CD14-positive monocyte (primary cell): ENCODE measurements around the gene SARNP. TPM values are rescaled to one million over a fixed set of nuclear protein-coding genes. Genes with fewer than 3 reads are reported as not detected.

Experiments used
- DNase-seq, 3 donors: peaks; one replicate each; pipeline ENCODE4 v3.0.0-alpha.2; 2011 to 2022
- H2AFZ ChIP-seq: 2 replicates; pipeline ENCODE4 v1.6.0; 2012; ENCODE audit warnings: mild to moderate bottlenecking, low read depth, low read length, inconsistent platforms; ENCODE audit not compliant: insufficient read depth, poor library complexity, severe bottlenecking
- H3K27ac ChIP-seq, 2 donors: 1 replicate in 1 of 2; 2 replicates in 1 of 2; pipeline ENCODE4 v1.5.1; 2012 to 2013; ENCODE audit warnings: low read length in 2 of 2, control low read depth in 1 of 2, inconsistent platforms in 1 of 2, low read depth in 1 of 2, mild to moderate bottlenecking in 1 of 2
- H3K27me3 ChIP-seq, 2 donors: one replicate each; pipeline versions ENCODE4 v1.6.0 to v1.6.1; 2011 to 2013; ENCODE audit warnings: low read length in 2 of 2; ENCODE audit not compliant: control insufficient read depth in 2 of 2, insufficient read depth in 2 of 2
- H3K36me3 ChIP-seq, 2 donors: replicated peaks in 1 of 2; 1 replicate in 1 of 2; 2 replicates in 1 of 2; pipeline versions ENCODE4 v1.5.1 to v1.6.1; 2012 to 2013; ENCODE audit warnings: low read length in 2 of 2, control low read depth in 1 of 2, inconsistent platforms in 1 of 2, mild to moderate bottlenecking in 1 of 2; ENCODE audit not compliant: insufficient read depth in 2 of 2, control insufficient read depth in 1 of 2
- H3K4me1 ChIP-seq, 2 donors: 1 replicate in 1 of 2; 2 replicates in 1 of 2; pipeline versions ENCODE4 v1.5.1 to v1.6.1; 2012 to 2013; ENCODE audit warnings: low read length in 2 of 2, control low read depth in 1 of 2, inconsistent platforms in 1 of 2, mild to moderate bottlenecking in 1 of 2, moderate library complexity in 1 of 2; ENCODE audit not compliant: insufficient read depth in 2 of 2, control insufficient read depth in 1 of 2
- H3K4me2 ChIP-seq: replicated peaks from 2 replicates; pipeline ENCODE3; 2012; ENCODE audit warnings: low read length, moderate library complexity, mild to moderate bottlenecking; ENCODE audit not compliant: poor library complexity, severe bottlenecking; ENCODE audit errors: extremely low read depth
- H3K4me3 ChIP-seq, 3 experiments: fragments of 200-600 bp in 1 of 3; sonication (generic) in 1 of 3; replicated peaks in 1 of 3; 1 replicate in 2 of 3; 2 replicates in 1 of 3; pipeline ENCODE4 v1.5.1; 2011 to 2013; ENCODE audit warnings: low read length in 3 of 3, mild to moderate bottlenecking in 3 of 3, control low read depth in 2 of 3, low read depth in 2 of 3, inconsistent platforms in 1 of 3, moderate library complexity in 1 of 3
- H3K79me2 ChIP-seq: 2 replicates; pipeline ENCODE4 v1.6.0; 2012; ENCODE audit warnings: mild to moderate bottlenecking, control low read depth, inconsistent platforms, low read length, moderate library complexity; ENCODE audit not compliant: insufficient read depth
- H3K9ac ChIP-seq: 2 replicates; pipeline ENCODE4 v1.6.0; 2017; ENCODE audit warnings: low read length, mild to moderate bottlenecking; ENCODE audit not compliant: insufficient read depth, poor library complexity, severe bottlenecking
- H3K9me3 ChIP-seq, 2 donors: replicated peaks in 1 of 2; 1 replicate in 1 of 2; 2 replicates in 1 of 2; pipeline versions ENCODE4 v1.5.1 to v1.6.1; 2012 to 2013; ENCODE audit warnings: low read length in 2 of 2, control low read depth in 1 of 2; ENCODE audit not compliant: control insufficient read depth in 1 of 2, insufficient read depth in 1 of 2
- H4K20me1 ChIP-seq: 2 replicates; pipeline ENCODE4 v1.6.0; 2012; ENCODE audit warnings: mild to moderate bottlenecking, low read length, control low read depth, moderate library complexity; ENCODE audit not compliant: insufficient read depth
- H3K27ac Mint-ChIP-seq, 7 donors: one replicate each; pipeline ENCODE4 v1.8.0; 2020; ENCODE audit warnings: mild to moderate bottlenecking in 7 of 7, mixed read lengths in 7 of 7, moderate library complexity in 6 of 7, inconsistent platforms in 2 of 7
- H3K27me3 Mint-ChIP-seq, 3 donors: one replicate each; pipeline ENCODE4 v1.8.0; 2021 to 2022; ENCODE audit warnings: low read depth in 3 of 3, mild to moderate bottlenecking in 3 of 3, mixed read lengths in 3 of 3, moderate library complexity in 3 of 3, inconsistent platforms in 1 of 3
- H3K36me3 Mint-ChIP-seq, 2 donors: one replicate each; pipeline ENCODE4 v1.8.0; 2020; ENCODE audit warnings: mixed read lengths in 2 of 2, inconsistent platforms in 1 of 2, mild to moderate bottlenecking in 1 of 2
- H3K4me1 Mint-ChIP-seq: one replicate; pipeline ENCODE4 v1.8.0; 2020; ENCODE audit warnings: mild to moderate bottlenecking, mixed read lengths
- H3K4me3 Mint-ChIP-seq, 2 donors: one replicate each; pipeline ENCODE4 v1.8.0; 2020; ENCODE audit warnings: mild to moderate bottlenecking in 2 of 2, mixed read lengths in 2 of 2, moderate library complexity in 1 of 2
- H3K9me3 Mint-ChIP-seq, 7 donors: one replicate each; pipeline ENCODE4 v1.8.0; 2020 to 2022; ENCODE audit warnings: mixed read lengths in 7 of 7, mild to moderate bottlenecking in 6 of 7, moderate library complexity in 6 of 7, inconsistent platforms in 2 of 7
- CTCF ChIP-seq: fragments of 200-600 bp; IDR thresholded peaks from one replicate; pipeline ENCODE4 v1.8.0; 2022; ENCODE audit warnings: antibody characterized with exemption, mild to moderate bottlenecking
- WGBS: methylation state at CpG from one replicate; pipeline ENCODE4 v1.1.5; 2013; ENCODE audit warnings: missing lambda C conversion rate; ENCODE audit not compliant: insufficient coverage; 5-methylcytosine and 5-hydroxymethylcytosine counted together
- intact Hi-C, 2 donors: fragments of 100-400 bp; cut with micrococcal nuclease; formaldehyde crosslinking; loops; one replicate each; pipeline versions ENCODE4 v1.15.0 to v1.15.1; 2023
- polyA plus RNA-seq, 3 donors: library from polyadenylated mRNA; depleted of rRNA in 1 of 3; unstranded in 2 of 3; stranded (reverse) in 1 of 3; fragments of 300-500 nt in 2 of 3; fragments of >200 nt in 1 of 3; fragmentation: Illumina TruSeq in 2 of 3; gene quantifications; 1 replicate in 2 of 3; 2 replicates in 1 of 3; pipeline ENCODE4 v1.2.3, GENCODE V29; 2012 to 2021

The SARNP gene
- polyA plus RNA-seq, 3 donors = 28.9 to 139 (median 98.6) TPM

GRCh38 chr12:55712700-55713415 lies 104.7 kb downstream of the SARNP start:
- peaks cover 37 to 46% of the 10 kb centered on the region in 2 donors for H3K4me1 ChIP-seq
- no peak overlapping the region for H3K27ac Mint-ChIP-seq
- peaks cover 14 to 42% of the 10 kb centered on the region in 2 donors for H3K27me3 ChIP-seq
- no peaks in the 10 kb centered on the region for H3K36me3 ChIP-seq
- no peak overlapping the region for H3K4me2 ChIP-seq
- peaks cover 3 to 5% of the 10 kb centered on the region in 2 donors for H3K36me3 Mint-ChIP-seq
- intact Hi-C loops = no loop called here
- H3K9me3 Mint-ChIP-seq = peaks cover 0 to 2% (median 0%) of the 10 kb centered on the region in 7 donors
- peaks cover 13% of the 10 kb centered on the region for H4K20me1 ChIP-seq
- DNase-seq = no peak
- WGBS = no CpG with 5 or more reads among the region's 1 CpG
- no peak overlapping the region for H3K27ac ChIP-seq
- no peak overlapping the region for H3K4me3 ChIP-seq
- H3K4me3 Mint-ChIP-seq = no peak overlapping the region
- peaks cover 11% of the 10 kb centered on the region for H3K79me2 ChIP-seq
- peaks cover 42% of the 10 kb centered on the region for H3K4me1 Mint-ChIP-seq
- no peaks in the 10 kb centered on the region for H3K9me3 ChIP-seq
- no peak overlapping the region for H2AFZ ChIP-seq
- no peak overlapping the region for H3K9ac ChIP-seq
- H3K27me3 Mint-ChIP-seq = peaks cover 33 to 51% (median 44%) of the 10 kb centered on the region in 3 donors
- no peak for TF ChIP-seq CTCF

- no peak overlapping the region for H3K9ac ChIP-seq
- H3K9me3 Mint-ChIP-seq = peaks cover 0 to 8% (median 0%) of the 10 kb centered on the region in 7 donors
- H3K4me3 Mint-ChIP-seq = peak overlapping the region in 1 of 2 donors; percentile 67
- H3K27me3 ChIP-seq = peaks cover 14 to 49% of the 10 kb centered on the region in 2 donors
- H3K36me3 ChIP-seq = no peaks in the 10 kb centered on the region
- peaks cover 36 to 46% of the 10 kb centered on the region in 2 donors for H3K4me1 ChIP-seq
- H3K4me1 Mint-ChIP-seq = peaks cover 40% of the 10 kb centered on the region
- no peak overlapping the region for H3K4me2 ChIP-seq
- TF ChIP-seq CTCF = no peak
- no peak for DNase-seq
- H4K20me1 ChIP-seq = peaks cover 5% of the 10 kb centered on the region
- no peak overlapping the region for H3K27ac ChIP-seq
- WGBS = 100% methylated on average over 1 of the region's 4 CpGs
- intact Hi-C loops = no loop called here
- H3K79me2 ChIP-seq = peaks cover 2% of the 10 kb centered on the region
- no peak overlapping the region for H2AFZ ChIP-seq
- peaks cover 39 to 59% (median 50%) of the 10 kb centered on the region in 3 donors for H3K27me3 Mint-ChIP-seq
- peaks cover 3 to 6% of the 10 kb centered on the region in 2 donors for H3K36me3 Mint-ChIP-seq
- no peak overlapping the region for H3K4me3 ChIP-seq
- H3K27ac Mint-ChIP-seq = no peak overlapping the region
- H3K9me3 ChIP-seq = no peaks in the 10 kb centered on the region
Measured at GRCh38 chr12:55711786-55712553, 105.6 kb downstream of the SARNP start.
